ENCODE results near the gene CXCR6. TPM values are rescaled to one million over a fixed set of nuclear protein-coding genes. Genes with fewer than 3 reads are reported as not detected.
A peak's percentile ranks its signal among the peaks of the same experiment; 100 is the strongest.

Gene CXCR6
- polyA plus RNA-seq, 2 of the 4 experiments (the other 2 are of a cell fraction): not detected

DNA sequence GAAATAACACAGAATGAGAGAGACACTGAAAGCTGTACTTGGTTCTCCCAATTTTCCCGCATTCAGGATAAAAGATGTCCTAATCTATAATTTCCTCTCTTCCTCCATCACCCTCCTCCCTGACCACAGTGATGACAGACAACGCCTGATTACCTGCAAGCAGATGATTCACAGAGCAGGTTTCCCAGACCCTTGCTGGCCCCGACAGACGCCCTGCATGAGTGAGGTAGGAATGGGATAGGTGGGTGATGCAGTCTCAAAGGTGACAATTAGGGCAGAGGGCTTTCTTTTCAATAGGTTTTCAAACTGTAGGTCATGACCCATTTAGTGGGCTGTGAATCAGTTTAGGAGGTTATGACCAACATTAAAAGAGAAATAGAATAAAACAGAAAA is 5.2 kb upstream of the CXCR6 start (continued):
- TF ChIP-seq, protein P1, sequence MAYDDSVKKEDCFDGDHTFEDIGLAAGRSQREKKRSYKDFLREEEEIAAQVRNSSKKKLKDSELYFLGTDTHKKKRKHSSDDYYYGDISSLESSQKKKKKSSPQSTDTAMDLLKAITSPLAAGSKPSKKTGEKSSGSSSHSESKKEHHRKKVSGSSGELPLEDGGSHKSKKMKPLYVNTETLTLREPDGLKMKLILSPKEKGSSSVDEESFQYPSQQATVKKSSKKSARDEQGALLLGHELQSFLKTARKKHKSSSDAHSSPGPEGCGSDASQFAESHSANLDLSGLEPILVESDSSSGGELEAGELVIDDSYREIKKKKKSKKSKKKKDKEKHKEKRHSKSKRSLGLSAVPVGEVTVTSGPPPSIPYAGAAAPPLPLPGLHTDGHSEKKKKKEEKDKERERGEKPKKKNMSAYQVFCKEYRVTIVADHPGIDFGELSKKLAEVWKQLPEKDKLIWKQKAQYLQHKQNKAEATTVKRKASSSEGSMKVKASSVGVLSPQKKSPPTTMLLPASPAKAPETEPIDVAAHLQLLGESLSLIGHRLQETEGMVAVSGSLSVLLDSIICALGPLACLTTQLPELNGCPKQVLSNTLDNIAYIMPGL (CRISPR knock-in tag; IDR thresholded peaks at IDR 0.05; ENCODE audit: borderline replicate concordance): no peak
- TF ChIP-seq RAD21 (conservative IDR thresholded peaks at IDR 0.05 in 1 of 2, IDR thresholded peaks at IDR 0.05 in 1 of 2): no peak
- TF ChIP-seq BHLHE40 (IDR thresholded peaks at IDR 0.05; ENCODE audit: low read depth, low read length): no peak
- TF ChIP-seq, protein P2, sequence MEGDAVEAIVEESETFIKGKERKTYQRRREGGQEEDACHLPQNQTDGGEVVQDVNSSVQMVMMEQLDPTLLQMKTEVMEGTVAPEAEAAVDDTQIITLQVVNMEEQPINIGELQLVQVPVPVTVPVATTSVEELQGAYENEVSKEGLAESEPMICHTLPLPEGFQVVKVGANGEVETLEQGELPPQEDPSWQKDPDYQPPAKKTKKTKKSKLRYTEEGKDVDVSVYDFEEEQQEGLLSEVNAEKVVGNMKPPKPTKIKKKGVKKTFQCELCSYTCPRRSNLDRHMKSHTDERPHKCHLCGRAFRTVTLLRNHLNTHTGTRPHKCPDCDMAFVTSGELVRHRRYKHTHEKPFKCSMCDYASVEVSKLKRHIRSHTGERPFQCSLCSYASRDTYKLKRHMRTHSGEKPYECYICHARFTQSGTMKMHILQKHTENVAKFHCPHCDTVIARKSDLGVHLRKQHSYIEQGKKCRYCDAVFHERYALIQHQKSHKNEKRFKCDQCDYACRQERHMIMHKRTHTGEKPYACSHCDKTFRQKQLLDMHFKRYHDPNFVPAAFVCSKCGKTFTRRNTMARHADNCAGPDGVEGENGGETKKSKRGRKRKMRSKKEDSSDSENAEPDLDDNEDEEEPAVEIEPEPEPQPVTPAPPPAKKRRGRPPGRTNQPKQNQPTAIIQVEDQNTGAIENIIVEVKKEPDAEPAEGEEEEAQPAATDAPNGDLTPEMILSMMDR (IDR thresholded peaks at IDR 0.05): no peak
- no peak for TF ChIP-seq ESRRA (IDR thresholded peaks at IDR 0.05; ENCODE audit: borderline replicate concordance, low read length)
- no peak for TF ChIP-seq RNF2 (IDR thresholded peaks at IDR 0.05; ENCODE audit: borderline replicate concordance, low read depth)
- TF ChIP-seq CBX8 (IDR thresholded peaks at IDR 0.05): no peak

GRCh38 chr3:45938864-45939263 is 4.4 kb upstream of the CXCR6 start:
- CTCF ChIA-PET: interaction anchor here (0.6 to 8.9 kb wide), 27 partner anchors 9 to 444 kb away, joined by 3 to 192 read pairs (median 4); no protein-coding TSS in a partner anchor
- FAIRE-seq (no peak), ATAC-seq (peak; percentile 94 to 95), DNase-seq (ENCODE audit: low read depth in 1 of 2, low spot score in 1 of 2) (peak; percentile 40 to 80)
- H3K9me3 ChIP-seq: no peaks in the 10 kb centered on the region
- no peak overlapping the region for H3K4me2 ChIP-seq
- POLR2A ChIA-PET: no interaction called here
- no peaks in the 10 kb centered on the region for H3K4me1 ChIP-seq
- WGBS (ENCODE audit: missing lambda C conversion rate): 23% methylated on average over 4 of the region's 4 CpGs
- H3K27ac ChIP-seq: no peak overlapping the region
- no peak overlapping the region for H3K4me3 ChIP-seq
- TF ChIP-seq, protein P3, sequence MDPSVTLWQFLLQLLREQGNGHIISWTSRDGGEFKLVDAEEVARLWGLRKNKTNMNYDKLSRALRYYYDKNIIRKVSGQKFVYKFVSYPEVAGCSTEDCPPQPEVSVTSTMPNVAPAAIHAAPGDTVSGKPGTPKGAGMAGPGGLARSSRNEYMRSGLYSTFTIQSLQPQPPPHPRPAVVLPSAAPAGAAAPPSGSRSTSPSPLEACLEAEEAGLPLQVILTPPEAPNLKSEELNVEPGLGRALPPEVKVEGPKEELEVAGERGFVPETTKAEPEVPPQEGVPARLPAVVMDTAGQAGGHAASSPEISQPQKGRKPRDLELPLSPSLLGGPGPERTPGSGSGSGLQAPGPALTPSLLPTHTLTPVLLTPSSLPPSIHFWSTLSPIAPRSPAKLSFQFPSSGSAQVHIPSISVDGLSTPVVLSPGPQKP (IDR thresholded peaks at IDR 0.05; ENCODE audit: low read depth, low read length): no peak
- TF ChIP-seq KDM1A (IDR thresholded peaks at IDR 0.05; ENCODE audit: low read depth) (no peak), CBX8 (IDR thresholded peaks at IDR 0.05) (no peak), BHLHE40 (IDR thresholded peaks at IDR 0.05; ENCODE audit: low read depth, low read length) (no peak), EP300 (IDR thresholded peaks at IDR 0.05) (no peak), RNF2 (IDR thresholded peaks at IDR 0.05; ENCODE audit: borderline replicate concordance, low read depth) (no peak), PHF8 (IDR thresholded peaks at IDR 0.05; ENCODE audit: borderline replicate concordance, low read depth) (no peak), REST (IDR thresholded peaks at IDR 0.05) (no peak), JUNB (IDR thresholded peaks at IDR 0.05) (no peak), TFCP2L1 (CRISPR knock-in tag; IDR thresholded peaks at IDR 0.05) (no peak), CHD4 (IDR thresholded peaks at IDR 0.05; ENCODE audit: borderline replicate concordance) (no peak), ZSCAN20 (CRISPR knock-in tag; IDR thresholded peaks at IDR 0.05) (no peak), MYC (IDR thresholded peaks at IDR 0.05; ENCODE audit: borderline replicate concordance, low read length) (no peak), SMC3 (IDR thresholded peaks at IDR 0.05) (peak; percentile 81), POLR2AphosphoS2 (conservative IDR thresholded peaks at IDR 0.05; ENCODE audit: low read length) (no peak), HEYL (CRISPR knock-in tag; IDR thresholded peaks at IDR 0.05) (no peak), E2F6 (IDR thresholded peaks at IDR 0.05; ENCODE audit: borderline replicate concordance, low read depth) (no peak), RFX5 (IDR thresholded peaks at IDR 0.05) (no peak), FOSB (CRISPR knock-in tag; IDR thresholded peaks at IDR 0.05) (no peak), MAX (IDR thresholded peaks at IDR 0.05) (no peak), NPAS2 (CRISPR knock-in tag; IDR thresholded peaks at IDR 0.05; ENCODE audit: borderline replicate concordance) (no peak), NR3C1 (IDR thresholded peaks at IDR 0.05) (no peak), RAD21 (conservative IDR thresholded peaks at IDR 0.05 in 1 of 2, IDR thresholded peaks at IDR 0.05 in 1 of 2) (peak; percentile 77 to 83)
- TF ChIP-seq, protein P2 (IDR thresholded peaks at IDR 0.05): peak; percentile 84
